HG03378 (cell line): ENCODE results near the gene GIMAP1.

Source experiments
- ATAC-seq: cut with Tn5 transposase; IDR thresholded peaks from one replicate; pipeline ENCODE4 v1.9.1; 2021; ENCODE audit warnings: mild to moderate bottlenecking, moderate library complexity; ENCODE audit not compliant: unreplicated experiment

GIMAP1 gene

GRCh38 chr7:150745876-150746275 lies 29.5 kb downstream of the GIMAP1 start:
- no peak for ATAC-seq

GRCh38 chr7:150746921-150747320 lies 30.5 kb downstream of the GIMAP1 start:
- no peak for ATAC-seq

- ATAC-seq = no peak
These were observed 32.0 kb downstream of the GIMAP1 start for GRCh38 chr7:150748376-150748775.

GRCh38 chr7:150751702-150752101 lies 35.3 kb downstream of the GIMAP1 start:
- no peak for ATAC-seq

GRCh38 chr7:150753239-150753638 lies 36.8 kb downstream of the GIMAP1 start:
- ATAC-seq = no peak

- ATAC-seq = no peak
These were observed 37.6 kb downstream of the GIMAP1 start for GRCh38 chr7:150753826-150754603.

GRCh38 chr7:150754951-150755350 lies 38.5 kb downstream of the GIMAP1 start:
- no peak for ATAC-seq

GRCh38 chr7:150755473-150756099 lies 39.2 kb downstream of the GIMAP1 start:
- ATAC-seq = no peak

GRCh38 chr7:150756166-150756565 lies 39.8 kb downstream of the GIMAP1 start:
- no peak for ATAC-seq

- ATAC-seq = no peak
These were observed 40.4 kb downstream of the GIMAP1 start for GRCh38 chr7:150756858-150757257.

GRCh38 chr7:150759479-150759878 lies 43.1 kb downstream of the GIMAP1 start:
- no peak for ATAC-seq

GRCh38 chr7:150766334-150766709 lies 49.9 kb downstream of the GIMAP1 start:
- no peak for ATAC-seq

- ATAC-seq = no peak
These were observed 53.4 kb downstream of the GIMAP1 start for GRCh38 chr7:150769768-150770167.
